MM.1S (cell line): ENCODE data around the gene PLCB4.
A peak's percentile ranks its signal among the peaks of the same experiment; 100 is the strongest.

ENCODE experiments used
- DNase-seq: peaks from one replicate; pipeline ENCODE4 v3.0.0-alpha.2; 2015
- H2AFZ ChIP-seq: fragments of 300-600 bp; sonication (generic); 2 replicates; pipeline ENCODE4 v1.6.0; 2016; ENCODE audit warnings: antibody characterized with exemption, low read length
- H3F3A ChIP-seq: fragments of 300-600 bp; sonication (generic); 2 replicates; pipeline ENCODE4 v1.6.1; 2016; ENCODE audit warnings: mild to moderate bottlenecking, antibody characterized with exemption, low read length, moderate library complexity, mixed read lengths; ENCODE audit not compliant: insufficient read depth
- H3K27ac ChIP-seq: fragments of 300-600 bp; sonication (generic); 2 replicates; pipeline ENCODE4 v1.5.1; 2016; ENCODE audit warnings: mild to moderate bottlenecking, low read length
- H3K27me3 ChIP-seq: fragments of 300-600 bp; sonication (generic); replicated peaks from 2 replicates; pipeline ENCODE4 v1.6.0; 2016; ENCODE audit warnings: low read length; ENCODE audit not compliant: insufficient read depth
- H3K36me3 ChIP-seq: fragments of 300-600 bp; sonication (generic); replicated peaks from 2 replicates; pipeline ENCODE4 v1.6.1; 2016; ENCODE audit warnings: mild to moderate bottlenecking, low read length, mixed read lengths; ENCODE audit not compliant: insufficient read depth
- H3K4me1 ChIP-seq: fragments of 300-600 bp; sonication (generic); 2 replicates; pipeline ENCODE4 v1.6.1; 2016; ENCODE audit warnings: low read length, mixed read lengths
- H3K4me2 ChIP-seq: fragments of 300-600 bp; sonication (generic); 2 replicates; pipeline ENCODE4 v1.6.0; 2016; ENCODE audit warnings: low read depth, low read length
- H3K4me3 ChIP-seq: fragments of 300-600 bp; sonication (generic); 2 replicates; pipeline ENCODE4 v1.5.1; 2016; ENCODE audit warnings: low read length, mixed read lengths
- H3K79me2 ChIP-seq: fragments of 300-600 bp; sonication (generic); 2 replicates; pipeline ENCODE4 v1.6.1; 2016; ENCODE audit warnings: mixed run types, low read length, mixed read lengths
- H3K9ac ChIP-seq: fragments of 300-600 bp; sonication (generic); 2 replicates; pipeline ENCODE4 v1.6.1; 2016; ENCODE audit warnings: low read length, mixed read lengths
- H3K9me2 ChIP-seq: fragments of 300-600 bp; sonication (generic); replicated peaks from 2 replicates; pipeline ENCODE4 v1.6.1; 2016; ENCODE audit warnings: mild to moderate bottlenecking, low read length, mixed read lengths; ENCODE audit not compliant: insufficient read depth
- H3K9me3 ChIP-seq: fragments of 300-600 bp; sonication (generic); replicated peaks from 2 replicates; pipeline ENCODE4 v1.6.1; 2016; ENCODE audit warnings: mild to moderate bottlenecking, low read length, mixed read lengths; ENCODE audit not compliant: insufficient read depth
- H4K20me1 ChIP-seq: fragments of 300-600 bp; sonication (generic); 2 replicates; pipeline ENCODE4 v1.6.1; 2016; ENCODE audit warnings: mild to moderate bottlenecking, low read length, moderate library complexity, mixed read lengths; ENCODE audit not compliant: insufficient read depth
- EZH2 ChIP-seq: fragments of 300-600 bp; sonication (generic); optimal IDR thresholded peaks from 2 replicates; pipeline ENCODE3; 2017; ENCODE audit warnings: low read depth, mild to moderate bottlenecking, antibody characterized with exemption, low read length, mixed read lengths
- EZH2phosphoT487 ChIP-seq: fragments of 300-600 bp; sonication (generic); IDR thresholded peaks from 2 replicates; pipeline ENCODE4 v1.6.1; 2018; ENCODE audit warnings: antibody characterized with exemption, low read length
- TF ChIP-seq, protein P1 (sequence below): fragments of 300-600 bp; sonication (generic); IDR thresholded peaks from 2 replicates; pipeline ENCODE4 v1.5.1; 2016; ENCODE audit warnings: antibody characterized with exemption, low read length, mixed read lengths

PLCB4 gene

DNA sequence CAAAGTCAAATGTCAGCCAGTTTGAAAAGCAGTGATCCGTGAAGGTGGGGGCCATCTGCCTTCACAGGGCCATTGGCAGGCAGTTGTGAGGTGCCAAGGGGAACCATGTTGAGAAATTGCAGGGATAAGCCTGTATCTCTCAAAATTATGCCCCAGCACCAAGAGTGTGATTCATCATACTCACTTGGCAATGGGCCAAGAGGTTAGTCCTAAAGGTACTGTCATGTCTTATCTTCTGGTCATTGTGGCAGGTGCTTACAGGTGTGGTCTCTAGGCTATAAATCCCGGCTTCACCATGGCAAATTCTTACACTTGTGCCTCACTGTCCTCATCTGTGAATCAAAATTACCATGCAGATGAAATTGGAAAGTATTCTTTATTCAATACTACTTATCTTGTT is 294.8 kb downstream of the PLCB4 start:
- H3K79me2 ChIP-seq = no peaks in the 10 kb centered on the region
- peaks cover 12% of the 10 kb centered on the region; the same call in 1 of the 2 replicates for H3K4me1 ChIP-seq

DNA sequence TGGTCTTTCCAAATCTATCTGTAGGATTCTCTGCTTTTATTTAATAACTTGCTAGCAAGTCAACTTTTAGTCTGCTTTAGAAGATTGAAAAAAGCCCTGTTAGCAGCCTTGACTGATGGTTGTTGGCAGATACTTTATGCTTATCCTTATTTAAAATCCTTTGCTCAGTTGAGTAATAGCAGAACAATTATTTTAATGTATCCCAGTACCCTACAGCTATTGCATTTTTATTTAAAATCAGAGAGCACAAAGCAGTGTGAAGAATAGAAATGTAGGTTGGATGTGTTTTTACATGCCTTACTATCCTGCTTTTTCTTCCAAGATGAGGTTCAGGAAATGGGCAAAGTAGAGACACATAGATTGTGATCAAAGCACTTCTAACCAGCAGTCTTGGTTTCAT is 298.4 kb downstream of the PLCB4 start:
- Histone ChIP-seq H3K9me2 (no peaks in the 10 kb centered on the region), H3K4me1 (no peaks in the 10 kb centered on the region), H3K27me3 (no peaks in the 10 kb centered on the region), H3K27ac (no peak overlapping the region), H3K4me2 (no peak overlapping the region), H3K79me2 (no peaks in the 10 kb centered on the region), H2AFZ (no peak overlapping the region), H3K36me3 (no peaks in the 10 kb centered on the region), H4K20me1 (no peaks in the 10 kb centered on the region), H3F3A (no peaks in the 10 kb centered on the region), H3K4me3 (no peak overlapping the region), H3K9ac (no peak overlapping the region), H3K9me3 (no peaks in the 10 kb centered on the region)
- no peak for DNase-seq
- no peak for TF ChIP-seq EZH2
- no peak for TF ChIP-seq EZH2phosphoT487
- TF ChIP-seq, protein P1, sequence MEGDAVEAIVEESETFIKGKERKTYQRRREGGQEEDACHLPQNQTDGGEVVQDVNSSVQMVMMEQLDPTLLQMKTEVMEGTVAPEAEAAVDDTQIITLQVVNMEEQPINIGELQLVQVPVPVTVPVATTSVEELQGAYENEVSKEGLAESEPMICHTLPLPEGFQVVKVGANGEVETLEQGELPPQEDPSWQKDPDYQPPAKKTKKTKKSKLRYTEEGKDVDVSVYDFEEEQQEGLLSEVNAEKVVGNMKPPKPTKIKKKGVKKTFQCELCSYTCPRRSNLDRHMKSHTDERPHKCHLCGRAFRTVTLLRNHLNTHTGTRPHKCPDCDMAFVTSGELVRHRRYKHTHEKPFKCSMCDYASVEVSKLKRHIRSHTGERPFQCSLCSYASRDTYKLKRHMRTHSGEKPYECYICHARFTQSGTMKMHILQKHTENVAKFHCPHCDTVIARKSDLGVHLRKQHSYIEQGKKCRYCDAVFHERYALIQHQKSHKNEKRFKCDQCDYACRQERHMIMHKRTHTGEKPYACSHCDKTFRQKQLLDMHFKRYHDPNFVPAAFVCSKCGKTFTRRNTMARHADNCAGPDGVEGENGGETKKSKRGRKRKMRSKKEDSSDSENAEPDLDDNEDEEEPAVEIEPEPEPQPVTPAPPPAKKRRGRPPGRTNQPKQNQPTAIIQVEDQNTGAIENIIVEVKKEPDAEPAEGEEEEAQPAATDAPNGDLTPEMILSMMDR = no peak

More for the DNA sequence above, 294.8 kb downstream of the PLCB4 start:
- Histone ChIP-seq H3K27ac (no peak overlapping the region), H3K4me3 (no peak overlapping the region), H3F3A (no peaks in the 10 kb centered on the region), H3K9me2 (no peaks in the 10 kb centered on the region), H2AFZ (no peak overlapping the region), H3K4me2 (no peak overlapping the region), H4K20me1 (no peaks in the 10 kb centered on the region), H3K9ac (no peak overlapping the region), H3K36me3 (no peaks in the 10 kb centered on the region), H3K9me3 (no peaks in the 10 kb centered on the region), H3K27me3 (no peaks in the 10 kb centered on the region)
- peak; percentile 47 for DNase-seq
- TF ChIP-seq EZH2 (no peak), EZH2phosphoT487 (no peak)
- TF ChIP-seq, protein P1 = no peak

DNA sequence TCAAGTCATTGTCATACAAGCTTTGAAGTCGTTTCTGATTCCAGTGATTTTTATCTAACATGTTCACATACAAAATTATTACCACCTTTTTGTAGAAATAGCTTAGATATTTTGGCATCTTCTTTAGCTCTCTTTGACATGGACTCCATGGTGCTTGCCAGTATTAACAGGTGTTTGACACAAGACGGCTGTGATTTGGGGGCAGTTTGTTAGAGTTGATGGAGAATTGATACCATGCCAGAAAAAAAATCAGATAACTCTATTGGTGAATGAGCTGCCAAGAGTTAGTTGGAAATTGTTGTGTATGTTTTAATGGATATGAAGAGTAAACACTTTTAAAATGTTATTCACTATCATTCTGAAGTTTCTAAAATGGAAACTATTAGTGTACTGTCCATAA is 298.9 kb downstream of the PLCB4 start:
- Histone ChIP-seq H3F3A (no peaks in the 10 kb centered on the region), H3K4me1 (no peaks in the 10 kb centered on the region), H3K4me3 (no peak overlapping the region), H3K9me2 (no peaks in the 10 kb centered on the region), H3K27ac (no peak overlapping the region), H3K4me2 (no peak overlapping the region), H3K9ac (no peak overlapping the region), H2AFZ (no peak overlapping the region), H4K20me1 (no peaks in the 10 kb centered on the region), H3K9me3 (no peaks in the 10 kb centered on the region), H3K36me3 (no peaks in the 10 kb centered on the region), H3K27me3 (no peaks in the 10 kb centered on the region), H3K79me2 (no peaks in the 10 kb centered on the region)
- DNase-seq = no peak
- TF ChIP-seq EZH2phosphoT487 = no peak
- TF ChIP-seq EZH2 = no peak
- TF ChIP-seq, protein P1 = no peak
